Panc1 (cell line): ENCODE measurements around the gene FBXL5. TPM values are rescaled to one million over a fixed set of nuclear protein-coding genes. Genes with fewer than 3 reads are reported as not detected.

ENCODE experiments used
- ATAC-seq: fragments of 200-7000 bp; cut with Tn5 transposase; 2 replicates; pipeline ENCODE4 v1.9.1; 2020; ENCODE audit warnings: mild to moderate bottlenecking, moderate library complexity
- BruUV-seq: library from RNA; stranded (reverse); fragments of 400-500 nt; replicated peaks from 2 replicates; lab custom pipeline; 2021; lab: Mats Ljungman, UMichigan
- CTCF ChIA-PET: fragments of 300-600 bp; sonication (Branson Sonifier 250); formaldehyde crosslinking; loops from one replicate; lab custom pipeline; 2022; ENCODE audit warnings: antibody characterized with exemption; lab: Charles Lee
- POLR2A ChIA-PET: fragments of 300-600 bp; sonication (Branson Sonifier 250); formaldehyde crosslinking; loops from one replicate; lab custom pipeline; 2022; ENCODE audit warnings: antibody characterized with exemption; lab: Charles Lee
- DNase-seq: peaks from one replicate; pipeline ENCODE4 v3.0.0-alpha.2; 2010; ENCODE audit warnings: low read depth, low spot score
- H3K27ac ChIP-seq: 2 replicates; pipeline ENCODE4 v1.5.1; 2011; ENCODE audit warnings: mild to moderate bottlenecking, low read length, inconsistent platforms
- H3K27me3 ChIP-seq: fragments of 200-500 bp; sonication (Bioruptor generic); 2 replicates; pipeline ENCODE4 v1.6.0; 2014; ENCODE audit warnings: low read length, inconsistent platforms; ENCODE audit not compliant: control insufficient read depth, insufficient read depth
- H3K36me3 ChIP-seq: fragments of 200-500 bp; sonication (Bioruptor generic); 2 replicates; pipeline ENCODE4 v1.5.1; 2014; ENCODE audit warnings: inconsistent platforms, mild to moderate bottlenecking, low read length, moderate library complexity; ENCODE audit not compliant: control insufficient read depth, insufficient read depth
- H3K4me1 ChIP-seq: 2 replicates; pipeline ENCODE4 v1.5.1; 2011; ENCODE audit warnings: inconsistent platforms, mild to moderate bottlenecking, low read length, moderate library complexity; ENCODE audit not compliant: control insufficient read depth, insufficient read depth
- H3K4me3 ChIP-seq, 2 experiments: 2 replicates each; pipeline ENCODE4 v1.5.1; 2011 to 2012; ENCODE audit warnings: low read depth in 2 of 2, low read length in 2 of 2, mild to moderate bottlenecking in 2 of 2, inconsistent platforms in 1 of 2, moderate library complexity in 1 of 2
- H3K9me3 ChIP-seq: fragments of 200-500 bp; sonication (Bioruptor generic); 2 replicates; pipeline ENCODE4 v1.5.1; 2014; ENCODE audit warnings: low read depth, mild to moderate bottlenecking, inconsistent platforms, low read length, moderate library complexity; ENCODE audit not compliant: control insufficient read depth, insufficient read depth
- CTCF ChIP-seq: fragments of 450-650 bp; IDR thresholded peaks from 2 replicates; pipeline ENCODE4 v1.5.1; 2017; ENCODE audit warnings: mild to moderate bottlenecking
- POLR2AphosphoS5 ChIP-seq: IDR thresholded peaks from 2 replicates; pipeline ENCODE4 v1.6.1; 2012; ENCODE audit warnings: mild to moderate bottlenecking, low read depth, low read length, moderate library complexity
- REST ChIP-seq, 2 experiments: IDR thresholded peaks; 2 replicates each; pipeline ENCODE4 v1.6.1; 2011 to 2012; ENCODE audit warnings: low read depth in 2 of 2, control low read depth in 1 of 2, low read length in 1 of 2, mild to moderate bottlenecking in 1 of 2, moderate library complexity in 1 of 2; ENCODE audit not compliant: insufficient read depth in 1 of 2
- SIN3A ChIP-seq: IDR thresholded peaks from 2 replicates; pipeline ENCODE4 v1.6.1; 2012; ENCODE audit warnings: low read depth, mild to moderate bottlenecking, low read length, moderate library complexity, borderline replicate concordance; ENCODE audit not compliant: insufficient read depth
- TCF7L2 ChIP-seq: IDR thresholded peaks from 2 replicates; pipeline ENCODE4 v1.6.1; 2011; ENCODE audit warnings: mild to moderate bottlenecking, low read depth, low read length, inconsistent platforms
- in situ Hi-C: cut with HindIII; loops from 2 replicates; pipeline ENCODE4 v1.10.0; 2016; ENCODE audit warnings: low sequenced_read_pairs, low pct_unique_long_range_greater_than_20kb
- intact Hi-C: fragments of 100-400 bp; cut with micrococcal nuclease; formaldehyde crosslinking; loops from one replicate; pipeline ENCODE4 v1.10.0; 2022; ENCODE audit not compliant: unreplicated experiment
- total RNA-seq: library from RNA; stranded (reverse); gene quantifications from one replicate; pipeline ENCODE4 v1.2.1, GENCODE V29; 2021; ENCODE audit not compliant: unreplicated experiment

The FBXL5 gene
- total RNA-seq, 1 experiment from 2014 or later: 20.2 TPM

GRCh38 chr4:15558561-15558960 lies 96.6 kb downstream of the FBXL5 start:
- no peak for DNase-seq
- BruUV-seq: no TSS peak
- ChIA-PET CTCF (no interaction called here), POLR2A (no interaction called here)
- H3K27ac ChIP-seq: no peak overlapping the region
- no peak overlapping the region for H3K4me3 ChIP-seq
- ATAC-seq: no peak
- H3K4me1 ChIP-seq: no peaks in the 10 kb centered on the region
- H3K36me3 ChIP-seq: no peaks in the 10 kb centered on the region
- no peaks in the 10 kb centered on the region for H3K9me3 ChIP-seq
- no peaks in the 10 kb centered on the region for H3K27me3 ChIP-seq
- TF ChIP-seq CTCF (no peak), TCF7L2 (no peak), SIN3A (no peak), REST (IDR thresholded peaks at IDR 0.05; ENCODE audit: insufficient read depth in 1 of 2, low read depth in 2 of 2, low read length in 1 of 2) (no peak)
- intact Hi-C loops: no loop called here
- in situ Hi-C loops: no loop called here

- no peak for ATAC-seq
- POLR2A ChIA-PET: no interaction called here
- H3K36me3 ChIP-seq: no peaks in the 10 kb centered on the region
- no TSS peak for BruUV-seq
- no peaks in the 10 kb centered on the region for H3K27me3 ChIP-seq
- no peaks in the 10 kb centered on the region for H3K4me1 ChIP-seq
- no peak overlapping the region for H3K4me3 ChIP-seq
- intact Hi-C loops (no loop called here), in situ Hi-C loops (no loop called here)
- no peak overlapping the region for H3K27ac ChIP-seq
- CTCF ChIA-PET: no interaction called here
- DNase-seq: no peak
- TF ChIP-seq POLR2AphosphoS5 (no peak), SIN3A (no peak), TCF7L2 (no peak), REST (IDR thresholded peaks at IDR 0.05; ENCODE audit: insufficient read depth in 1 of 2, low read depth in 2 of 2, low read length in 1 of 2) (no peak), CTCF (no peak)
- no peaks in the 10 kb centered on the region for H3K9me3 ChIP-seq
Measured at GRCh38 chr4:15557786-15558550, 97.2 kb downstream of the FBXL5 start.
